NCI-H1930 (cell line): ENCODE measurements around the gene MYH3.

Experiments used
- DNase-seq, 2 experiments: peaks; one replicate each; lab custom pipeline; 2025; lab: John Stamatoyannopoulos, UW

MYH3 gene

GRCh38 chr17:10648956-10649355, 8.2 kb downstream of the MYH3 start:
- no peak for DNase-seq

GRCh38 chr17:10648381-10648780, 8.7 kb downstream of the MYH3 start:
- no peak for DNase-seq

- peak; percentile 15 to 63 for DNase-seq
Observed at GRCh38 chr17:10646392-10646990, 10.6 kb downstream of the MYH3 start.

GRCh38 chr17:10640475-10640874, 16.6 kb downstream of the MYH3 start:
- DNase-seq, result no peak

- no peak for DNase-seq
Observed at GRCh38 chr17:10638151-10638550, 19.0 kb downstream of the MYH3 start.

- no peak for DNase-seq
Observed at GRCh38 chr17:10635290-10635689, 21.8 kb downstream of the MYH3 start.

GRCh38 chr17:10633738-10634379, 23.2 kb downstream of the MYH3 start:
- DNase-seq, result no peak

- DNase-seq, result no peak
Observed at GRCh38 chr17:10631701-10632100, 25.4 kb downstream of the MYH3 start.

GRCh38 chr17:10631048-10631700, 25.9 kb downstream of the MYH3 start:
- peak in 1 of 2 experiments; percentile 32 for DNase-seq

GRCh38 chr17:10629706-10630105, 27.4 kb downstream of the MYH3 start:
- no peak for DNase-seq

GRCh38 chr17:10628756-10629155, 28.4 kb downstream of the MYH3 start:
- DNase-seq, result no peak

GRCh38 chr17:10626390-10626789, 30.7 kb downstream of the MYH3 start:
- no peak for DNase-seq

GRCh38 chr17:10624969-10625368, 32.1 kb downstream of the MYH3 start:
- no peak for DNase-seq

- no peak for DNase-seq
Observed at GRCh38 chr17:10623737-10624338, 33.3 kb downstream of the MYH3 start.

GRCh38 chr17:10622617-10623485, 34.3 kb downstream of the MYH3 start:
- no peak for DNase-seq

GRCh38 chr17:10621397-10621796, 35.7 kb downstream of the MYH3 start:
- no peak for DNase-seq

- DNase-seq, result no peak
Observed at GRCh38 chr17:10620823-10621222, 36.3 kb downstream of the MYH3 start.

GRCh38 chr17:10618202-10618635, 38.9 kb downstream of the MYH3 start:
- peak; percentile 36 to 68 for DNase-seq

- DNase-seq, result no peak
Observed at GRCh38 chr17:10617120-10617505, 40.0 kb downstream of the MYH3 start.

GRCh38 chr17:10616502-10617119, 40.5 kb downstream of the MYH3 start:
- DNase-seq, result peak in 1 of 2 experiments; percentile 37

GRCh38 chr17:10614536-10615155, 42.5 kb downstream of the MYH3 start:
- DNase-seq, result peak; percentile 53 to 64
